Gastrocnemius medialis (tissue), 4 donors: ENCODE data around the gene MOSPD3. TPM values are rescaled to one million over a fixed set of nuclear protein-coding genes. Genes with fewer than 3 reads are reported as not detected.
A peak's percentile ranks its signal among the peaks of the same experiment; 100 is the strongest.
"Not testable (repeated sequence)": the region's sequence is repeated elsewhere in the genome, so short reads cannot be mapped to it uniquely, and the experiment has no call there.

Experiments
- ATAC-seq, 2 donors: fragments of 150-250 bp; one replicate each; pipeline ENCODE4 v1.9.1; 2016
- DNase-seq, 2 donors: peaks; one replicate each; pipeline ENCODE4 v3.0.0-alpha.2; 2019
- H3K27ac ChIP-seq, 4 donors: fragments of 200-600 bp; sonication (generic); 1 replicate in 1 of 4; 2 replicates in 3 of 4; pipeline ENCODE4 v1.5.1; 2016 to 2018; ENCODE audit warnings: mild to moderate bottlenecking in 2 of 4, moderate library complexity in 1 of 4
- H3K27me3 ChIP-seq, 3 donors: fragments of 200-600 bp; sonication (generic) in 2 of 3; 1 replicate in 1 of 3; 2 replicates in 2 of 3; pipeline versions ENCODE4 v1.5.1 to v1.6.0; 2016 to 2019; ENCODE audit warnings: mild to moderate bottlenecking in 1 of 3, moderate library complexity in 1 of 3
- H3K36me3 ChIP-seq, 2 donors: fragments of 200-600 bp; sonication (generic) in 1 of 2; one replicate each; pipeline ENCODE4 v1.5.1; 2017 to 2018
- H3K4me1 ChIP-seq, 2 donors: fragments of 200-600 bp; sonication (generic) in 1 of 2; one replicate each; pipeline ENCODE4 v1.5.1; 2016 to 2017; ENCODE audit warnings: mild to moderate bottlenecking in 2 of 2
- H3K4me3 ChIP-seq, 4 donors: fragments of 200-600 bp; sonication (generic) in 3 of 4; 1 replicate in 1 of 4; 2 replicates in 3 of 4; pipeline ENCODE4 v1.5.1; 2016 to 2019; ENCODE audit warnings: mild to moderate bottlenecking in 2 of 4
- H3K9me3 ChIP-seq, 3 donors: fragments of 200-600 bp; sonication (generic) in 2 of 3; 1 replicate in 1 of 3; 2 replicates in 2 of 3; pipeline ENCODE4 v1.5.1; 2016 to 2019
- POLR2A ChIP-seq, 2 donors: fragments of 450-650 bp; IDR thresholded peaks; one replicate each; pipeline ENCODE4 v1.6.1; 2017; ENCODE audit warnings: antibody characterized with exemption in 2 of 2, mild to moderate bottlenecking in 2 of 2, moderate library complexity in 2 of 2
- in situ Hi-C, 4 donors: fragments of 200-750 bp; cut with MboI; loops; one replicate each; pipeline versions ENCODE4 v1.15.0 to v1.8.0; 2017; ENCODE audit warnings: low sequenced_read_pairs in 4 of 4
- intact Hi-C: fragments of 100-400 bp; cut with DNase I; formaldehyde crosslinking; loops from one replicate; pipeline ENCODE4 v1.15.1; 2023; ENCODE audit warnings: low total_unique reads
- total RNA-seq, 4 donors: library from RNA; depleted of rRNA; stranded (reverse); fragments of >200 nt; gene quantifications; one replicate each; pipeline versions ENCODE4 v1.1.0 to v1.2.3, GENCODE V29; 2016
- TF ChIP-seq, protein P1 (sequence below), 5 experiments: fragments of 450-650 bp in 3 of 5; fragments of 200-600 bp in 2 of 5; sonication (generic) in 2 of 5; IDR thresholded peaks in 4 of 5; conservative IDR thresholded peaks in 1 of 5; 1 replicate in 4 of 5; 2 replicates in 1 of 5; pipeline ENCODE4 v1.5.1; 2016 to 2019; ENCODE audit warnings: antibody characterized with exemption in 5 of 5, mild to moderate bottlenecking in 3 of 5, moderate library complexity in 3 of 5

MOSPD3 gene
- total RNA-seq, 4 donors from 2014 or later: 3.5 to 9.1 (median 4.6) TPM

DNA sequence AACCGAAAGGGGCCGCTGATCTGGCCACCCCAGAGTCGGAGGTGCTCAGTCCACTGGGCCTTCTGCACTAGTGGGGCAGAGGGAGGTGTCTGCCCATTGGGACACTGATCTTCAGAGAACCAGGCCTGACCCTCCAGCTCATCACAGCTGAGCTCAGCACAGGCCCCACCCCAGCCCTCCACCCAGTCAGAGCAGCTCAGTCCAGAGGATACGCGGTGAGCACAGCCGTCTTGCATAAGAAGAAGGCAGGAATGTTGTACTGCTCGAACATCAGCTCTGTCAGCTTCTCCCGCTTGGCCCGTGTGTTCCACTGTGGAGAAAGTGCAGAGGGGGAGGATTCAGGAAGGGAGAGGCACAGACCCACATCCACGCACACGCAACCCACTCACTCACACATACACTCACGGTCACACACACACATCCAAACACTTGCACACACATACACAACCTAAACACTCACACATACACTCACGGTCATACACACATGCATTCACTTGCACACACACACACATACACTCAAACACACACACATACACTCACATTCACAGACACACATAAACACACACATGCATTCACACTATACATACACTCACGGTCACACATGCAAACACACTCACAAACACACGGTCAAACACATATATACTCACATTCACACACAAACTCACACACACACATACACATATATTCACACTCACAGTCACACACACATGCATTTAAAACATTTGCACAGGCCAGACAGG, 37.7 kb downstream of the MOSPD3 start:
- Histone ChIP-seq H3K4me1 (no peaks in the 10 kb centered on the region), H3K4me3 (no peak overlapping the region), H3K9me3 (no peaks in the 10 kb centered on the region), H3K27me3 (peaks cover 23 to 40% (median 25%) of the 10 kb centered on the region in 3 donors), H3K36me3 (no peaks in the 10 kb centered on the region), H3K27ac (no peak overlapping the region)
- in situ Hi-C loops (no loop called here), intact Hi-C loops (no loop called here)
- ATAC-seq (no peak), DNase-seq (no peak)
- no peak for TF ChIP-seq POLR2A (IDR thresholded peaks at IDR 0.05)
- TF ChIP-seq, protein P1, sequence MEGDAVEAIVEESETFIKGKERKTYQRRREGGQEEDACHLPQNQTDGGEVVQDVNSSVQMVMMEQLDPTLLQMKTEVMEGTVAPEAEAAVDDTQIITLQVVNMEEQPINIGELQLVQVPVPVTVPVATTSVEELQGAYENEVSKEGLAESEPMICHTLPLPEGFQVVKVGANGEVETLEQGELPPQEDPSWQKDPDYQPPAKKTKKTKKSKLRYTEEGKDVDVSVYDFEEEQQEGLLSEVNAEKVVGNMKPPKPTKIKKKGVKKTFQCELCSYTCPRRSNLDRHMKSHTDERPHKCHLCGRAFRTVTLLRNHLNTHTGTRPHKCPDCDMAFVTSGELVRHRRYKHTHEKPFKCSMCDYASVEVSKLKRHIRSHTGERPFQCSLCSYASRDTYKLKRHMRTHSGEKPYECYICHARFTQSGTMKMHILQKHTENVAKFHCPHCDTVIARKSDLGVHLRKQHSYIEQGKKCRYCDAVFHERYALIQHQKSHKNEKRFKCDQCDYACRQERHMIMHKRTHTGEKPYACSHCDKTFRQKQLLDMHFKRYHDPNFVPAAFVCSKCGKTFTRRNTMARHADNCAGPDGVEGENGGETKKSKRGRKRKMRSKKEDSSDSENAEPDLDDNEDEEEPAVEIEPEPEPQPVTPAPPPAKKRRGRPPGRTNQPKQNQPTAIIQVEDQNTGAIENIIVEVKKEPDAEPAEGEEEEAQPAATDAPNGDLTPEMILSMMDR (IDR thresholded peaks at IDR 0.05 in 4 of 5, conservative IDR thresholded peaks at IDR 0.05 in 1 of 5): no peak

DNA sequence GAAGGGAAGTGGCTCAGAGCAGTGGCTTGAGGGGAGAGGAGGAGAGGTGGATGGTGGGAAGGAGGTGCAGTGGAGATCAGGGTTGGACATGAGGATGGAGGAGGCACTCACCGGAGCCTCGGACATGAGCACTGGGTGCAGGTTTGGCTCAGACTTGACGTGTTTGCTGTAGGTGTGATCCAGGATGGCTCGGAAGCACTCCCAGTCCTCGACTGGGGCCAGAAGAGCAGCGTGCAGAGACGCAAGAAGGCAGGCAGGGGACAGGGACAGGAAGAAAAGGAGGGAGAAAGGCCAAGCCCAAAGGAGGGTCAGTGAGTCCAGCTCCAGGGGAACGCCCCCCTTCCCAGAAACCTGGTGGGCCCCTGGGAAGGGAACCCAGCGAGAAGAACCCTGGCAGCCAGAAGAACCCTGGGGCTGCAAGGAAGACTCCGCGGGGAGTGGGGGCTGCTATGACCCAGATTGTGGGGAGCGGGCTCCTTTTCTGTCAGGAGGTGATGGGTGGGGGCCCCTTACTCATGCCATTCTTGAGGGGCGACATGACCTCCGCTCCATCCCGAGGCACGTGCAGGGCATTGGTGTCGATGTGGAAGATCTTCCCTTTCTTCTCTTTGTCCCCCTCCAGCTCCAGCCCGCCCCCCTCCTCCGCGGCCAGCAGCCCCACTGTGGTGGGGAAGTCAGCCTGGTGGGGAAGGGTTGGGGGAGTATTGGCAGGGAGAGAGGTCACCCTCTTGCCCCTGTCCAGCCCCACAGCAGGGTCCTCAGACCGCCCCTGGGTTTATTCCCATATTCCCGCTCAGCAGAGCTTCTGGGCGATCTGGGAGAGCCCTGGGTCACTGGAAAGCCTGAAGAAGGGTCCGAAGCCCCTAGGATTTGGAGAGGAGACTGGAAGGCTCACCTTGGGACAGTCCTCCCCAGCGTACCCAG, 42.8 kb downstream of the MOSPD3 start:
- intact Hi-C loops (no loop called here), in situ Hi-C loops (no loop called here)
- Histone ChIP-seq H3K36me3 (no peaks in the 10 kb centered on the region), H3K27ac (no peak overlapping the region), H3K4me1 (no peaks in the 10 kb centered on the region), H3K27me3 (peaks cover 39 to 53% (median 50%) of the 10 kb centered on the region in 3 donors), H3K9me3 (no peaks in the 10 kb centered on the region), H3K4me3 (no peak overlapping the region)
- ATAC-seq (no peak), DNase-seq (no peak)
- TF ChIP-seq, protein P1 (IDR thresholded peaks at IDR 0.05 in 4 of 5, conservative IDR thresholded peaks at IDR 0.05 in 1 of 5): no peak
- no peak for TF ChIP-seq POLR2A (IDR thresholded peaks at IDR 0.05)

DNA sequence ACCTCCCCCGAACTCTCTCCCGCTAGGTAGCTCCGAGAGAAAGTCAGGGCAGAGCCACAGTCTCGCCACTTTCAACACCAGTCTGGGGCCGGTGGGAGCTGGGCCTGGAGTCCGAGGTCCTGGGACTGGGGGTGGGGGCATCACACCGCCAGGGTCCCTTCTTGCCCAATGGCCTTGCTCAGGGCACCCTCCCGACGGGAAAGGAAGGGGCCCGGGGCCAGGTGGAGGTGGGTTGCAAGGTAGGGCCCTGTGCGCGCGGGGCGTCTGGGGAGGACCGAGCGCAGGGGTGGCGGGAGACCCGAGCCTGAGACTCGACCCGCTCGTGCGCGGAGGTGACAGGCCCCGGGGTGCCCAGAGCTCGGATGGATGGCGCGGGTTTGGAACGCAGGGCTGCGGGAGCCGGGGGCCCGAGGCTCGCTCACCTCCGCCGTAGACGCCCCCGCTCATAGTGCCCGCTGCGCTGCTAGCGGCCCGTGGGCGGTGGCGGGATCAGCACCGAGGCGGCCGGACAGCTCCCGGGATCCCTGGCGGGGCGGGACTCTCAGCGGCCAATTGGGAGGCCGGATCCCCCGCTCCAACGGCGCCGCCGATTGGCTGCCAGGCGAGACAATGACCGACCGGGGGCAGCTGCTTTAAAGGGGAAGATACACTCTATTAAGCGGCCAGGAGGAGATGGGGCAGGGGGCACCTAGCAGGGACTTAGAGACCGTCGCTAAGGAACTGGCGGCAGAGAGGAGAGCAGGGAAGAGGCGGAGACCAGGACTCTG, 43.8 kb downstream of the MOSPD3 start, which contains the start of gene ACTL6B:
TSS of gene ACTL6B (minus strand) at position 541 of the 767 bp plus-strand sequence. CDS start at position 447, 94 bp downstream.
- peak; percentile 30 to 50 for ATAC-seq
- H3K4me1 ChIP-seq: no peaks in the 10 kb centered on the region
- in situ Hi-C loops: no loop called here
- H3K36me3 ChIP-seq: no peaks in the 10 kb centered on the region
- peaks cover 39 to 53% (median 50%) of the 10 kb centered on the region in 3 donors for H3K27me3 ChIP-seq
- TF ChIP-seq, protein P1 (IDR thresholded peaks at IDR 0.05 in 4 of 5, conservative IDR thresholded peaks at IDR 0.05 in 1 of 5): no peak
- TF ChIP-seq POLR2A (IDR thresholded peaks at IDR 0.05): no peak
- no peak within 1 kb of the TSS for H3K4me3 ChIP-seq
- H3K9me3 ChIP-seq: no peaks in the 10 kb centered on the region
- DNase-seq: peak in 1 of 2 donors; percentile 37
- H3K27ac ChIP-seq: no peak within 1 kb of the TSS
- intact Hi-C loops: no loop called here

DNA sequence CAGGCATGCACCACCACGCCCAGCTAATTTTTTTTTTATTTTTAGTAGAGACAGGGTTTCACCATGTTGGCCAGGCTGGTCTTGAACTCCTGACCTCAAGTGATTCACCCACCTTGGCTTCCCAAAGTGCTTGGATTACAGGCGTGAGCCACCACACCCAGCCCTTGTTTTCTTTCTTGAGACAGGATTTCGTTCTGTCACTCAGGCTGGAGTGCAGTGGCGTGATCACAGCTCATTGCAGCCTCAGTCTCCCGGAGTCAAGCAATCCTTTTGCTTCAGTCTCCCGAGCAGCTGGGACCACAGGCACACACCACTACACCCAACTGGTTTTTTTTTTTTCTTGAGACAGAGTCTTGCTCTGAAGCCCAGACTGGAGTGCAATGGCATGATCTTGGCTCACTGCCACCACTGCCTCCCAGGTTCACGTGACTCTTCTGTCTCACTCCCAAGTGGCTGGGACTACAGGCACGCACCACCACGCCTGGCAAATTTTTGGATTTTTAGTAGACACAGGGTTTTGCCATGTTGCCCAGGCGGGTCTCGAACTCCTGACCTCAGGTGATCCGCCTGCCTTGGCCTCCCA, 49.9 kb downstream of the MOSPD3 start:
- H3K27ac ChIP-seq, ATAC-seq, H3K36me3 ChIP-seq, DNase-seq, H3K9me3 ChIP-seq, intact Hi-C loops, in situ Hi-C loops, H3K4me1 ChIP-seq, H3K4me3 ChIP-seq: not testable (repeated sequence)
- H3K27me3 ChIP-seq: peaks cover 10 to 17% (median 16%) of the 10 kb centered on the region in 3 donors

Other genes with a start within 250 kb of the MOSPD3 start
- 1 to 10 TPM in 3 of 4 donors, under 1 TPM in 1; 0.62 to 5.4 (median 2.0) TPM for gene PILRA, start 239.1 kb upstream of the MOSPD3 start, total RNA-seq
- gene ZCWPW1, start 183.8 kb upstream of the MOSPD3 start, total RNA-seq: 1 to 10 TPM; 1.6 to 8.5 (median 2.7) TPM
- 10 to 100 TPM; 23.5 to 39.9 (median 28.6) TPM for gene MEPCE, start 182.7 kb upstream of the MOSPD3 start, total RNA-seq
- gene PPP1R35, start 176.0 kb upstream of the MOSPD3 start, total RNA-seq: 10 to 100 TPM in 3 of 4 donors, 1 to 10 TPM in 1; 5.1 to 16.0 (median 13.0) TPM
- gene SPACDR, start 148.3 kb upstream of the MOSPD3 start, total RNA-seq: under 1 TPM in 1 of 4 donors, not detected in 3; 0.29 TPM
- gene TSC22D4, start 133.3 kb upstream of the MOSPD3 start, total RNA-seq: 10 to 100 TPM; 14.3 to 25.5 (median 21.2) TPM
- under 1 TPM in 1 of 4 donors, not detected in 3; 0.29 TPM for gene NYAP1, start 128.6 kb upstream of the MOSPD3 start, total RNA-seq
- gene AGFG2, start 73.3 kb upstream of the MOSPD3 start, total RNA-seq: 10 to 100 TPM; 10.7 to 16.4 (median 13.5) TPM
- under 1 TPM in 1 of 4 donors, not detected in 3; 0.49 TPM for gene SAP25, start 38.6 kb upstream of the MOSPD3 start, total RNA-seq
- gene LRCH4, start 26.4 kb upstream of the MOSPD3 start, total RNA-seq: 100 to 1,000 TPM in 1 of 4 donors, 10 to 100 TPM in 3; 71.1 to 105 (median 89.0) TPM
- not detected for gene FBXO24, start 26.2 kb upstream of the MOSPD3 start, total RNA-seq
- gene PCOLCE, start 10.2 kb upstream of the MOSPD3 start, total RNA-seq: 10 to 100 TPM in 1 of 4 donors, 1 to 10 TPM in 3; 1.6 to 17.3 (median 5.7) TPM
- gene TFR2, start 29.0 kb downstream of the MOSPD3 start, total RNA-seq: 1 to 10 TPM in 2 of 4 donors, not detected in 2; 1.0 to 1.3 TPM
- not detected for gene ACTL6B, start 43.9 kb downstream of the MOSPD3 start, total RNA-seq
- gene GNB2, start 61.2 kb downstream of the MOSPD3 start, total RNA-seq: 100 to 1,000 TPM; 108 to 163 (median 129) TPM
- 10 to 100 TPM; 16.4 to 21.1 (median 16.6) TPM for gene GIGYF1, start 81.7 kb downstream of the MOSPD3 start, total RNA-seq
- 10 to 100 TPM; 39.8 to 76.3 (median 63.0) TPM for gene POP7, start 93.6 kb downstream of the MOSPD3 start, total RNA-seq
- not detected for gene EPO, start 107.9 kb downstream of the MOSPD3 start, total RNA-seq
- not detected for gene ZAN, start 121.1 kb downstream of the MOSPD3 start, total RNA-seq
- 10 to 100 TPM in 3 of 4 donors, 1 to 10 TPM in 1; 6.3 to 16.2 (median 12.3) TPM for gene EPHB4, start 215.0 kb downstream of the MOSPD3 start, total RNA-seq
- gene SLC12A9, start 240.2 kb downstream of the MOSPD3 start, total RNA-seq: 1 to 10 TPM; 2.5 to 4.3 (median 3.8) TPM